Jurkat, Clone E6-1 (cell line): Measurements from ENCODE around the gene NCR1.
"Not testable (repeated sequence)": the region's sequence is repeated elsewhere in the genome, so short reads cannot be mapped to it uniquely, and the experiment has no call there.

Source experiments
- DNase-seq: peaks from one replicate; pipeline ENCODE4 v3.0.0-alpha.2; 2011; ENCODE audit warnings: low read depth, low spot score
- H3K4me3 ChIP-seq: 2 replicates; pipeline ENCODE4 v1.5.1; 2011; ENCODE audit warnings: mild to moderate bottlenecking, low read length, control low read depth, moderate library complexity

Gene NCR1

GRCh38 chr19:54903303-54903702 lies 2.6 kb upstream of the NCR1 start:
- H3K4me3 ChIP-seq, result no peak overlapping the region
- no peak for DNase-seq

- not testable (repeated sequence) for DNase-seq, H3K4me3 ChIP-seq
Measured at GRCh38 chr19:54904261-54904660, 1.7 kb upstream of the NCR1 start.

- DNase-seq, result no peak
Measured at GRCh38 chr19:54905421-54905802, 536 bp upstream of the NCR1 start.

GRCh38 chr19:54906819-54907218 lies 871 bp downstream of the NCR1 start:
- H3K4me3 ChIP-seq, result no peak overlapping the region
- no peak for DNase-seq

More at GRCh38 chr19:54905421-54905802, 536 bp upstream of the NCR1 start:
- no peak overlapping the region for H3K4me3 ChIP-seq

- not testable (repeated sequence) for H3K4me3 ChIP-seq, DNase-seq
Measured at GRCh38 chr19:54907899-54908298, 2.0 kb downstream of the NCR1 start.

- H3K4me3 ChIP-seq, result no peak overlapping the region
- DNase-seq, result no peak
Measured at GRCh38 chr19:54916822-54917221, 10.9 kb downstream of the NCR1 start.

- DNase-seq, result no peak
- no peak overlapping the region for H3K4me3 ChIP-seq
Measured at GRCh38 chr19:54918499-54918898, 12.6 kb downstream of the NCR1 start.

- DNase-seq, H3K4me3 ChIP-seq: not testable (repeated sequence)
Measured at GRCh38 chr19:54919646-54920563, 14.0 kb downstream of the NCR1 start.

GRCh38 chr19:54921082-54921481 lies 15.1 kb downstream of the NCR1 start:
- no peak overlapping the region for H3K4me3 ChIP-seq
- peak; percentile 9 for DNase-seq

- no peak for DNase-seq
- H3K4me3 ChIP-seq, result no peak overlapping the region
Measured at GRCh38 chr19:54923276-54923675, 17.3 kb downstream of the NCR1 start.

- no peak for DNase-seq
- no peak overlapping the region for H3K4me3 ChIP-seq
Measured at GRCh38 chr19:54928299-54928698, 22.4 kb downstream of the NCR1 start.

GRCh38 chr19:54937926-54938325 lies 32.0 kb downstream of the NCR1 start:
- DNase-seq, result no peak
- no peak overlapping the region for H3K4me3 ChIP-seq

GRCh38 chr19:54938906-54939305 lies 33.0 kb downstream of the NCR1 start:
- no peak for DNase-seq
- H3K4me3 ChIP-seq, result no peak overlapping the region

- DNase-seq, H3K4me3 ChIP-seq: not testable (repeated sequence)
Measured at GRCh38 chr19:54939538-54939937, 33.6 kb downstream of the NCR1 start.

- H3K4me3 ChIP-seq, DNase-seq: not testable (repeated sequence)
Measured at GRCh38 chr19:54943772-54944361, 37.9 kb downstream of the NCR1 start.

GRCh38 chr19:54947381-54947780 lies 41.4 kb downstream of the NCR1 start, which contains the start of gene NLRP7:
Gene NLRP7, minus strand, starts transcription at chr19:54947530.
- no peak for DNase-seq
- no peak within 1 kb of the TSS for H3K4me3 ChIP-seq

- no peak overlapping the region for H3K4me3 ChIP-seq
- no peak for DNase-seq
Measured at GRCh38 chr19:54949412-54949811, 43.5 kb downstream of the NCR1 start.

- DNase-seq, H3K4me3 ChIP-seq: not testable (repeated sequence)
Measured at GRCh38 chr19:54950580-54950979, 44.6 kb downstream of the NCR1 start.

- H3K4me3 ChIP-seq, result no peak overlapping the region
- DNase-seq, result no peak
Measured at GRCh38 chr19:54952591-54953344, 46.8 kb downstream of the NCR1 start.

GRCh38 chr19:54953345-54953713 lies 47.4 kb downstream of the NCR1 start:
- DNase-seq, result not testable (repeated sequence)

More at GRCh38 chr19:54953345-54953713, 47.4 kb downstream of the NCR1 start:
- H3K4me3 ChIP-seq, result not testable (repeated sequence)
